ENCODE measurements around the gene CEP135.

DNA sequence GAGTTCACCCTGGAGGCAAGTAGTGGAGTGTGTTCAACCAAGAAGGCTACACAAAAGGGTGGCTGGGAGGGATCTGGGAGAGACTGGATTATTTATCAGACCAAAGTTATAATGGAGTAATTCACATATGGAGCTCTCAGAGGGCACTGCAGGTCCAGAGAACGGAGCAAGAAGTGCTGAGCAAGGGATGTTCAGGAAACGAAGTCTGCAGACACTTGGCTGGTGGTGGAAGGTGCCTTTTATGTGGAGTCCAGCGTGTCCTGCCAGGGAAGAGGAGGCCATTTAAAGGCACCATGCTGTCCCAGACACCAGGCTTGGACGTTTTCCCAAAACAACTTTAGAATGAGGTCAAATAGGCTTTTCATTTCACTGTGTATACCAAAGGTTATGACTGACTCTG is 130.1 kb downstream of the CEP135 start:
- TF ChIP-seq CTCF (IDR thresholded peaks at IDR 0.05) (no peak), POLR2A (IDR thresholded peaks at IDR 0.05) (no peak)
